Heart left ventricle (tissue), 16 donors: ENCODE results near the gene HMGN4. TPM values are rescaled to one million over a fixed set of nuclear protein-coding genes. Genes with fewer than 3 reads are reported as not detected.

Source experiments
- ATAC-seq, 4 donors: fragments of 200-7000 bp; cut with Tn5 transposase; one replicate each; pipeline ENCODE4 v1.9.1; 2020 to 2022; ENCODE audit warnings: moderate library complexity in 4 of 4, mild to moderate bottlenecking in 3 of 4, moderate number of reproducible peaks in 1 of 4
- DNase-seq, 5 donors: peaks; one replicate each; pipeline ENCODE4 v3.0.0-alpha.2; 2020
- H3K27ac ChIP-seq, 12 donors: fragments of 200-600 bp; sonication (generic) in 4 of 12; one replicate each; pipeline versions ENCODE4 v1.5.0 to v1.8.0; 2016 to 2022; ENCODE audit warnings: mild to moderate bottlenecking in 2 of 12
- H3K27me3 ChIP-seq, 9 donors: fragments of 200-600 bp; sonication (generic) in 2 of 9; one replicate each; pipeline versions ENCODE4 v1.5.1 to v1.8.0; 2016 to 2022; ENCODE audit warnings: mild to moderate bottlenecking in 3 of 9
- H3K36me3 ChIP-seq, 9 donors: fragments of 200-600 bp; sonication (generic) in 2 of 9; one replicate each; pipeline versions ENCODE4 v1.5.0 to v1.8.0; 2018 to 2022; ENCODE audit warnings: mild to moderate bottlenecking in 2 of 9
- H3K4me1 ChIP-seq, 12 donors: fragments of 200-600 bp; sonication (generic) in 4 of 12; one replicate each; pipeline versions ENCODE4 v1.5.0 to v1.8.0; 2016 to 2022; ENCODE audit warnings: mild to moderate bottlenecking in 3 of 12
- H3K4me3 ChIP-seq, 12 donors: fragments of 200-600 bp; sonication (generic) in 4 of 12; one replicate each; pipeline versions ENCODE4 v1.5.0 to v1.8.0; 2017 to 2022; ENCODE audit warnings: mild to moderate bottlenecking in 9 of 12, moderate library complexity in 4 of 12
- H3K9me3 ChIP-seq, 12 donors: fragments of 200-600 bp; sonication (generic) in 4 of 12; one replicate each; pipeline versions ENCODE4 v1.5.0 to v1.8.0; 2016 to 2022; ENCODE audit warnings: mild to moderate bottlenecking in 1 of 12
- CTCF ChIP-seq, 12 donors: fragments of 200-600 bp; sonication (generic) in 4 of 12; IDR thresholded peaks; one replicate each; pipeline versions ENCODE4 v1.5.0 to v1.8.0; 2018 to 2022; ENCODE audit warnings: antibody characterized with exemption in 12 of 12, mild to moderate bottlenecking in 5 of 12
- POLR2A ChIP-seq, 2 donors: fragments of 450-650 bp; IDR thresholded peaks; one replicate each; pipeline ENCODE4 v1.6.1; 2017; ENCODE audit warnings: antibody characterized with exemption in 2 of 2, mild to moderate bottlenecking in 2 of 2, moderate library complexity in 2 of 2
- WGBS, 4 donors: extraction: QIAGEN DNeasy Blood & Tissue Kit in 2 of 4; methylation state at CpG; one replicate each; pipeline versions ENCODE4 v1.1.5 to v1.1.7; 2013 to 2018; 5-methylcytosine and 5-hydroxymethylcytosine counted together
- intact Hi-C, 10 donors: fragments of 100-400 bp; cut with DNase I; formaldehyde crosslinking; loops; one replicate each; pipeline versions ENCODE4 v1.11.1 to v1.14.2; 2022
- polyA plus RNA-seq, 2 donors: library from polyadenylated mRNA; stranded (reverse); fragments of 200-250 nt; gene quantifications; one replicate each; pipeline ENCODE4 v1.2.3, GENCODE V29; 2013
- total RNA-seq, 9 donors: library from RNA; depleted of rRNA in 2 of 9; stranded (reverse); fragments of >200 nt in 2 of 9; fragmentation: NEBNext Ultra II Directional in 3 of 9; extraction: Animal tissue kit (Norgen Biotek cat#: 25700) in 3 of 9; gene quantifications; one replicate each; pipeline versions ENCODE4 v1.1.0 to v1.2.4, GENCODE V29; 2016 to 2023
- donor health status: ischemic (EF 13 %, LVEDD 7.1; RV severe dilation, severe dysfunction).
- donor health status: healthy with polysubstance abuse.
- donor health status: DM: no; HTN: yes; CAD: no.
- donor health status: DM: no; HTN: no; CAD: no.
- donor health status: ischemic (EF 25% LVEDD 6.9; RV normal size, moderate dysfunction).
- donor health status: ischemic (EF 25% LVEDD 5.7; RV mildly dilated, moderate dysfunction).
- donor health status: healthy.
- donor health status: DM: yes; HTN: yes; CAD: no.
- donor health status: ischemic (EF 35%, LVEDD 5.7; RV mildly dilated, moderate dysfunction).
- donor health status: nonischemic (EF 11% LVEDD 7.7; RV severe dilation, severe dysfunction).
- donor health status: DM: yes; HTN: yes; CAD: no.
- donor health status: PGD.
- donor health status: ischemic (EF 29% LVEDD 5.4; RV normal size, mild dysfunction).
- donor health status: nonischemic (EF 23%, LVEDD 6.1; RV moderate dilation, normal function).

HMGN4 gene
- total and polyA plus RNA-seq, 11 donors = 5.8 to 52.8 (median 32.1) TPM

- TF ChIP-seq CTCF (IDR thresholded peaks at IDR 0.05) = no peak
- TF ChIP-seq POLR2A (IDR thresholded peaks at IDR 0.05) = no peak
- peak overlapping the region; percentile 75 to 96 (median 92) for H3K27ac ChIP-seq
- 0 to 3% (median 1%) methylated on average over 9 to 15 of the region's 15 CpGs for WGBS, 4 donors
- no peaks in the 10 kb centered on the region for H3K9me3 ChIP-seq
- H3K36me3 ChIP-seq = peaks cover 0 to 19% (median 14%) of the 10 kb centered on the region in 9 donors
- ATAC-seq (peak in 2 of 4 donors; percentile 1 to 11), DNase-seq (no peak)
- H3K4me1 ChIP-seq = peaks cover 0 to 44% (median 23%) of the 10 kb centered on the region in 12 donors
- no peaks in the 10 kb centered on the region for H3K27me3 ChIP-seq
- H3K4me3 ChIP-seq = peak overlapping the region; percentile 58 to 94 (median 76)
- intact Hi-C loops = loop anchor here in 6 of 10 donors (1.0 to 10.0 kb wide), 5 partner anchors 14 to 514 kb away; a partner anchor contains a TSS
Measured at GRCh38 chr6:26538572-26538902, 371 bp downstream of the HMGN4 start.

- intact Hi-C loops = loop anchor here in 5 of 10 donors (2.0 to 10.0 kb wide), 4 partner anchors 14 to 514 kb away; a partner anchor contains a TSS
Measured at GRCh38 chr6:26539071-26539615, 977 bp downstream of the HMGN4 start.

GRCh38 chr6:26541579-26541978 lies 3.4 kb downstream of the HMGN4 start:
- no peak overlapping the region for H3K27ac ChIP-seq
- no peak overlapping the region for H3K4me3 ChIP-seq
- peaks cover 0 to 26% (median 13%) of the 10 kb centered on the region in 12 donors for H3K4me1 ChIP-seq
- ATAC-seq = no peak
- TF ChIP-seq POLR2A (IDR thresholded peaks at IDR 0.05) (no peak), CTCF (IDR thresholded peaks at IDR 0.05) (no peak)
- no peaks in the 10 kb centered on the region for H3K27me3 ChIP-seq
- WGBS, 4 donors = 63 to 74% (median 73%) methylated on average over 1 of the region's 1 CpG
- no peaks in the 10 kb centered on the region for H3K9me3 ChIP-seq
- no peak for DNase-seq
- intact Hi-C loops = no loop called here
- peaks cover 0 to 48% (median 42%) of the 10 kb centered on the region in 9 donors for H3K36me3 ChIP-seq

More at GRCh38 chr6:26539071-26539615, 977 bp downstream of the HMGN4 start:
- peaks cover 0 to 24% (median 18%) of the 10 kb centered on the region in 9 donors for H3K36me3 ChIP-seq
- no peak for ATAC-seq
- DNase-seq = no peak
- TF ChIP-seq CTCF (IDR thresholded peaks at IDR 0.05) (no peak), POLR2A (IDR thresholded peaks at IDR 0.05) (no peak)
- H3K27me3 ChIP-seq = no peaks in the 10 kb centered on the region
- H3K9me3 ChIP-seq = no peaks in the 10 kb centered on the region
- WGBS, 4 donors = 77 to 79% (median 78%) methylated on average over 16 of the region's 16 CpGs
- peaks cover 0 to 40% (median 23%) of the 10 kb centered on the region in 12 donors for H3K4me1 ChIP-seq
- H3K27ac ChIP-seq = peak overlapping the region in 9 of 12 donors; percentile 75 to 96 (median 92)
- H3K4me3 ChIP-seq = peak overlapping the region; percentile 58 to 94 (median 76)

- DNase-seq = no peak
- ATAC-seq = no peak
- no peak for TF ChIP-seq POLR2A (IDR thresholded peaks at IDR 0.05)
- TF ChIP-seq CTCF (IDR thresholded peaks at IDR 0.05) = peak in 4 of 12 donors; percentile 5 to 16 (median 9)
- Histone ChIP-seq H3K27ac (no peak overlapping the region), H3K36me3 (peaks cover 0 to 52% (median 46%) of the 10 kb centered on the region in 9 donors), H3K4me3 (no peak overlapping the region), H3K4me1 (peaks cover 0 to 18% (median 5%) of the 10 kb centered on the region in 12 donors), H3K27me3 (no peaks in the 10 kb centered on the region), H3K9me3 (no peaks in the 10 kb centered on the region)
- intact Hi-C loops = no loop called here
Measured at GRCh38 chr6:26543953-26544352, 5.8 kb downstream of the HMGN4 start.
